ENCODE measurements around the gene MARCHF9.

- no peak for TF ChIP-seq EZH2 (IDR thresholded peaks at IDR 0.05)
- TF ChIP-seq, protein P1, sequence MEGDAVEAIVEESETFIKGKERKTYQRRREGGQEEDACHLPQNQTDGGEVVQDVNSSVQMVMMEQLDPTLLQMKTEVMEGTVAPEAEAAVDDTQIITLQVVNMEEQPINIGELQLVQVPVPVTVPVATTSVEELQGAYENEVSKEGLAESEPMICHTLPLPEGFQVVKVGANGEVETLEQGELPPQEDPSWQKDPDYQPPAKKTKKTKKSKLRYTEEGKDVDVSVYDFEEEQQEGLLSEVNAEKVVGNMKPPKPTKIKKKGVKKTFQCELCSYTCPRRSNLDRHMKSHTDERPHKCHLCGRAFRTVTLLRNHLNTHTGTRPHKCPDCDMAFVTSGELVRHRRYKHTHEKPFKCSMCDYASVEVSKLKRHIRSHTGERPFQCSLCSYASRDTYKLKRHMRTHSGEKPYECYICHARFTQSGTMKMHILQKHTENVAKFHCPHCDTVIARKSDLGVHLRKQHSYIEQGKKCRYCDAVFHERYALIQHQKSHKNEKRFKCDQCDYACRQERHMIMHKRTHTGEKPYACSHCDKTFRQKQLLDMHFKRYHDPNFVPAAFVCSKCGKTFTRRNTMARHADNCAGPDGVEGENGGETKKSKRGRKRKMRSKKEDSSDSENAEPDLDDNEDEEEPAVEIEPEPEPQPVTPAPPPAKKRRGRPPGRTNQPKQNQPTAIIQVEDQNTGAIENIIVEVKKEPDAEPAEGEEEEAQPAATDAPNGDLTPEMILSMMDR (IDR thresholded peaks at IDR 0.05), result no peak
These were observed 19.6 kb upstream of the MARCHF9 start for GRCh38 chr12:57735198-57735855.
